HepG2 (cell line): Measurements from ENCODE around the gene GAN. TPM values are rescaled to one million over a fixed set of nuclear protein-coding genes. Genes with fewer than 3 reads are reported as not detected.

Experiments used
- ATAC-seq: fragments of 200-7000 bp; cut with Tn5 transposase; 3 replicates; pipeline ENCODE4 v1.9.1; 2020; ENCODE audit warnings: mild to moderate bottlenecking, moderate library complexity
- BruUV-seq: library from RNA; stranded (reverse); fragments of 400-500 nt; replicated peaks from 2 replicates; lab custom pipeline; 2021; lab: Mats Ljungman, UMichigan
- CTCF ChIA-PET: fragments of 300-600 bp; formaldehyde crosslinking; extraction: SDS; loops from one replicate; lab custom pipeline; 2021; ENCODE audit warnings: low total read pairs, inconsistent platforms, low intra/inter-chr PET ratio; lab: Yijun Ruan, JAX
- POLR2A ChIA-PET: fragments of 350-600 bp; sonication (Branson Sonifier 250); formaldehyde crosslinking; loops from one replicate; lab custom pipeline; 2020; ENCODE audit warnings: antibody characterized with exemption, inconsistent platforms; lab: Yijun Ruan, JAX
- DNase-seq: peaks from one replicate; pipeline ENCODE4 v3.0.0-alpha.2; 2015; ENCODE audit warnings: low spot score
- FAIRE-seq: peaks from 3 replicates; lab custom pipeline; 2011; peaks lifted over from hg19 to GRCh38; lab: Jason Lieb, UNC
- H2AFZ ChIP-seq: one replicate; pipeline ENCODE4 v1.6.1; 2011; ENCODE audit warnings: low read length, inconsistent platforms
- H3K27ac ChIP-seq: fragments of 300-600 bp; 3 replicates; pipeline ENCODE4 v1.8.0; 2011; ENCODE audit warnings: mixed run types, mild to moderate bottlenecking, mixed read lengths, low read length, inconsistent platforms; ENCODE audit not compliant: insufficient read depth; ENCODE audit errors: extremely low read length
- H3K27me3 ChIP-seq, 2 experiments: fragments of 200-600 bp in 1 of 2; 2 replicates in 1 of 2; 3 replicates in 1 of 2; pipeline versions ENCODE4 v1.6.0 to v1.8.0; 2011; ENCODE audit warnings: low read length in 2 of 2, mild to moderate bottlenecking in 2 of 2, moderate library complexity in 2 of 2, inconsistent platforms in 1 of 2; ENCODE audit not compliant: insufficient read depth in 2 of 2, control insufficient read depth in 1 of 2
- H3K36me3 ChIP-seq, 2 experiments: fragments of 200-600 bp in 1 of 2; replicated peaks in 1 of 2; 2 replicates in 1 of 2; 3 replicates in 1 of 2; pipeline versions ENCODE4 v1.5.1 to v1.8.0; 2011; ENCODE audit warnings: low read length in 2 of 2, inconsistent platforms in 1 of 2; ENCODE audit not compliant: insufficient read depth in 2 of 2, control insufficient read depth in 1 of 2
- H3K4me1 ChIP-seq: 2 replicates; pipeline ENCODE4 v1.5.1; 2012; ENCODE audit warnings: low read length, inconsistent platforms; ENCODE audit not compliant: insufficient read depth
- H3K4me2 ChIP-seq: 2 replicates; pipeline ENCODE4 v1.6.0; 2011; ENCODE audit warnings: low read depth, low read length, inconsistent platforms
- H3K4me3 ChIP-seq, 3 experiments: fragments of 200-600 bp in 1 of 3; sonication (generic), shearing (Covaris generic) in 1 of 3; replicated peaks in 1 of 3; 2 replicates each; pipeline ENCODE4 v1.5.1; 2011 to 2016; ENCODE audit warnings: low read length in 3 of 3, inconsistent platforms in 2 of 3, low read depth in 2 of 3, mild to moderate bottlenecking in 2 of 3, control low read depth in 1 of 3, mixed read lengths in 1 of 3; ENCODE audit not compliant: insufficient read depth in 1 of 3
- H3K79me2 ChIP-seq: one replicate; pipeline ENCODE4 v1.6.1; 2011; ENCODE audit warnings: low read length, inconsistent platforms; ENCODE audit not compliant: insufficient read depth
- H3K9ac ChIP-seq: 2 replicates; pipeline ENCODE4 v1.6.0; 2011; ENCODE audit warnings: mild to moderate bottlenecking, low read depth, low read length, inconsistent platforms; ENCODE audit not compliant: insufficient read depth
- H3K9me3 ChIP-seq: 2 replicates; pipeline ENCODE4 v1.5.1; 2012; ENCODE audit warnings: mild to moderate bottlenecking, low read length
- H4K20me1 ChIP-seq: 2 replicates; pipeline ENCODE4 v1.6.0; 2011; ENCODE audit warnings: inconsistent platforms, mild to moderate bottlenecking, low read length, moderate library complexity; ENCODE audit not compliant: insufficient read depth
- CENPX ChIP-seq: sonication (generic); formaldehyde crosslinking; IDR thresholded peaks from 2 replicates; pipeline ENCODE4 v1.9.0; 2021; ENCODE audit warnings: mild to moderate bottlenecking, missing genetic modification reagents, moderate library complexity
- FOSL1 ChIP-seq: sonication (generic); formaldehyde crosslinking; IDR thresholded peaks from 2 replicates; pipeline ENCODE4 v1.9.0; 2021; ENCODE audit warnings: missing genetic modification reagents, borderline replicate concordance
- GABPA ChIP-seq, 2 experiments: IDR thresholded peaks; 2 replicates each; pipeline ENCODE4 v1.6.1; 2011 to 2016; ENCODE audit warnings: low read depth in 2 of 2, low read length in 1 of 2, missing biosample characterization in 1 of 2, missing genetic modification characterization in 1 of 2
- GATAD1 ChIP-seq: IDR thresholded peaks from 2 replicates; pipeline ENCODE4 v1.6.1; 2016; ENCODE audit warnings: missing genetic modification reagents, missing compliant biosample characterization
- HMG20B ChIP-seq: conservative IDR thresholded peaks from 2 replicates; pipeline ENCODE4 v1.6.1; 2016; ENCODE audit warnings: missing genetic modification reagents, missing compliant biosample characterization
- HNRNPLL ChIP-seq: fragments of 200-400 bp; formaldehyde crosslinking; IDR thresholded peaks from 2 replicates; pipeline ENCODE4 v1.6.1; 2017; ENCODE audit warnings: mild to moderate bottlenecking, low read depth, low read length; ENCODE audit not compliant: poor library complexity, severe bottlenecking
- KDM5A ChIP-seq: fragments of 200-600 bp; sonication (generic); IDR thresholded peaks from 2 replicates; pipeline ENCODE4 v1.7.0; 2018; ENCODE audit warnings: antibody characterized with exemption, mild to moderate bottlenecking, low read length, borderline replicate concordance
- KMT2B ChIP-seq: IDR thresholded peaks from 2 replicates; pipeline ENCODE4 v1.6.1; 2016; ENCODE audit warnings: missing genetic modification reagents, missing compliant biosample characterization
- MZF1 ChIP-seq: sonication (generic); formaldehyde crosslinking; IDR thresholded peaks from 2 replicates; pipeline ENCODE4 v1.8.1; 2023; ENCODE audit warnings: mild to moderate bottlenecking, missing genetic modification reagents, borderline replicate concordance
- NBN ChIP-seq: fragments of 450-650 bp; conservative IDR thresholded peaks from 2 replicates; pipeline ENCODE4 v1.6.1; 2017
- PHF8 ChIP-seq: sonication (generic); formaldehyde crosslinking; IDR thresholded peaks from 2 replicates; pipeline ENCODE4 v1.5.0; 2020; ENCODE audit warnings: missing genetic modification reagents
- SKI ChIP-seq: fragments of 450-650 bp; IDR thresholded peaks from one replicate; pipeline ENCODE4 v1.6.1; 2018; ENCODE audit warnings: mild to moderate bottlenecking; ENCODE audit not compliant: partially characterized antibody
- STAT5B ChIP-seq: sonication (generic); formaldehyde crosslinking; IDR thresholded peaks from 2 replicates; pipeline ENCODE4 v1.4.0; 2020; ENCODE audit warnings: missing genetic modification reagents
- ZNF138 ChIP-seq: sonication (generic); formaldehyde crosslinking; IDR thresholded peaks from 2 replicates; pipeline ENCODE4 v1.5.0; 2020; ENCODE audit warnings: mild to moderate bottlenecking, low read depth, missing genetic modification reagents
- ZNF441 ChIP-seq: sonication (generic); formaldehyde crosslinking; IDR thresholded peaks from 2 replicates; pipeline ENCODE4 v1.7.0; 2021; ENCODE audit warnings: missing genetic modification reagents, borderline replicate concordance
- ZNF709 ChIP-seq: sonication (generic); formaldehyde crosslinking; IDR thresholded peaks from 2 replicates; pipeline ENCODE4 v1.5.0; 2020; ENCODE audit warnings: mild to moderate bottlenecking, missing genetic modification reagents
- ZNF790 ChIP-seq: sonication (generic); formaldehyde crosslinking; IDR thresholded peaks from 2 replicates; pipeline ENCODE4 v1.8.0; 2022; ENCODE audit warnings: missing genetic modification reagents, mild to moderate bottlenecking, borderline replicate concordance
- WGBS: methylation state at CpG from one replicate; pipeline ENCODE4 v1.1.6; 2017; ENCODE audit warnings: low lambda C conversion rate; 5-methylcytosine and 5-hydroxymethylcytosine counted together
- in situ Hi-C: cut with HindIII; loops from 2 replicates; pipeline ENCODE4 v1.10.0; 2017; ENCODE audit warnings: low pct_unique_long_range_greater_than_20kb; ENCODE audit not compliant: extremely low pct_ligation_motif_present
- intact Hi-C: fragments of 100-400 bp; cut with micrococcal nuclease; formaldehyde crosslinking; loops from one replicate; pipeline ENCODE4 v1.10.0; 2022; ENCODE audit not compliant: unreplicated experiment
- polyA plus RNA-seq, 8 experiments: library from polyadenylated mRNA; depleted of rRNA in 3 of 8; stranded (reverse) in 7 of 8; unstranded in 1 of 8; fragments of >200 nt; fragmentation: Illumina TruSeq in 4 of 8; extraction: Trizol in 4 of 8; gene quantifications; 2 replicates each; pipeline versions ENCODE4 v1.2.1 to v1.2.3, GENCODE V29; 2011 to 2016; ENCODE audit warnings: low read depth in 4 of 8, missing spikeins in 1 of 8, mixed read lengths in 1 of 8; ENCODE audit not compliant: insufficient read depth in 1 of 8
- total RNA-seq, 5 experiments: library from RNA; depleted of rRNA; stranded (reverse); fragments of >200 nt; fragmentation: Illumina TruSeq; extraction: Trizol; gene quantifications; 2 replicates each; pipeline ENCODE4 v1.2.3, GENCODE V29; 2016; ENCODE audit warnings: low read depth in 1 of 5
- TF ChIP-seq, protein P1 (sequence below): sonication (generic); formaldehyde crosslinking; IDR thresholded peaks from 2 replicates; pipeline ENCODE4; 2020; ENCODE audit warnings: missing genetic modification reagents, mild to moderate bottlenecking, borderline replicate concordance
- TF ChIP-seq, protein P2 (sequence below): sonication (generic); formaldehyde crosslinking; IDR thresholded peaks from 2 replicates; pipeline ENCODE4 v1.5.1; 2020; ENCODE audit warnings: missing genetic modification reagents, mild to moderate bottlenecking, borderline replicate concordance

The GAN gene
- total and polyA plus RNA-seq, 2 of the 13 experiments (the other 11 are each of a cell fraction or from before 2014, with no cell fraction given), result 4.3 to 11.0 TPM

DNA sequence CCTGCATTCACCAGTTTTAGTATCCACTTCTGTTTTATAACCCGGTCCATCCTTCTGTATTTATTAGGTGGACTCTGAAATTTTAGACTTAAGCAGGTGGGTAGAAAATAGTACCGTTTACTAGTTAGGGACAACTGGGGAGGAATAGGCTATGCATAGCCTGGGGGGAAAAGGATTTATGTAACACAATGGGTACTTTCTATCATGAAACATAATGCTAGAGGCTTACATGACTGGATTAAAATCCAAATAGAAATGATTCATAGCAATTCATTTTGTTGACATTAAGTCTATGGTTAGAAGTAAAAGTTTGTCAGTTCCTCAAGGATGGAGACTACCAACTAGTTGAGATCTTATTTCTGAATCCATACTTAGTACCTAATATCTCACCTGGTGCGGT is 18.6 kb downstream of the GAN start:
- Histone ChIP-seq H3K79me2 (peaks cover 11% of the 10 kb centered on the region), H3K9me3 (no peaks in the 10 kb centered on the region), H3K9ac (no peak overlapping the region), H3K27me3 (no peaks in the 10 kb centered on the region), H3K4me1 (no peaks in the 10 kb centered on the region), H2AFZ (no peak overlapping the region), H3K27ac (no peak overlapping the region), H4K20me1 (peaks cover 4% of the 10 kb centered on the region; the same call in 1 of the 2 replicates), H3K4me3 (no peak overlapping the region), H3K36me3 (no peaks in the 10 kb centered on the region; a peak in 1 of 5 replicates), H3K4me2 (no peak overlapping the region)
- TF ChIP-seq ZNF790 (CRISPR knock-in tag) (no peak), CENPX (CRISPR knock-in tag) (no peak), SKI (no peak), GABPA (IDR thresholded peaks at IDR 0.05; ENCODE audit: low read depth, low read length) (no peak), GABPA (CRISPR knock-in tag; IDR thresholded peaks at IDR 0.05; ENCODE audit: low read depth) (no peak), HNRNPLL (no peak), HMG20B (CRISPR knock-in tag) (no peak), STAT5B (CRISPR knock-in tag) (no peak), KDM5A (no peak), MZF1 (CRISPR knock-in tag) (no peak), PHF8 (CRISPR knock-in tag) (no peak), NBN (no peak), FOSL1 (no peak), GATAD1 (CRISPR knock-in tag) (no peak), ZNF138 (CRISPR knock-in tag) (no peak), ZNF441 (CRISPR knock-in tag) (no peak), ZNF709 (CRISPR knock-in tag) (no peak), KMT2B (no peak)
- TF ChIP-seq, protein P1, sequence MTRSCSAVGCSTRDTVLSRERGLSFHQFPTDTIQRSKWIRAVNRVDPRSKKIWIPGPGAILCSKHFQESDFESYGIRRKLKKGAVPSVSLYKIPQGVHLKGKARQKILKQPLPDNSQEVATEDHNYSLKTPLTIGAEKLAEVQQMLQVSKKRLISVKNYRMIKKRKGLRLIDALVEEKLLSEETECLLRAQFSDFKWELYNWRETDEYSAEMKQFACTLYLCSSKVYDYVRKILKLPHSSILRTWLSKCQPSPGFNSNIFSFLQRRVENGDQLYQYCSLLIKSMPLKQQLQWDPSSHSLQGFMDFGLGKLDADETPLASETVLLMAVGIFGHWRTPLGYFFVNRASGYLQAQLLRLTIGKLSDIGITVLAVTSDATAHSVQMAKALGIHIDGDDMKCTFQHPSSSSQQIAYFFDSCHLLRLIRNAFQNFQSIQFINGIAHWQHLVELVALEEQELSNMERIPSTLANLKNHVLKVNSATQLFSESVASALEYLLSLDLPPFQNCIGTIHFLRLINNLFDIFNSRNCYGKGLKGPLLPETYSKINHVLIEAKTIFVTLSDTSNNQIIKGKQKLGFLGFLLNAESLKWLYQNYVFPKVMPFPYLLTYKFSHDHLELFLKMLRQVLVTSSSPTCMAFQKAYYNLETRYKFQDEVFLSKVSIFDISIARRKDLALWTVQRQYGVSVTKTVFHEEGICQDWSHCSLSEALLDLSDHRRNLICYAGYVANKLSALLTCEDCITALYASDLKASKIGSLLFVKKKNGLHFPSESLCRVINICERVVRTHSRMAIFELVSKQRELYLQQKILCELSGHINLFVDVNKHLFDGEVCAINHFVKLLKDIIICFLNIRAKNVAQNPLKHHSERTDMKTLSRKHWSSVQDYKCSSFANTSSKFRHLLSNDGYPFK (CRISPR knock-in tag), result no peak
- TF ChIP-seq, protein P2, sequence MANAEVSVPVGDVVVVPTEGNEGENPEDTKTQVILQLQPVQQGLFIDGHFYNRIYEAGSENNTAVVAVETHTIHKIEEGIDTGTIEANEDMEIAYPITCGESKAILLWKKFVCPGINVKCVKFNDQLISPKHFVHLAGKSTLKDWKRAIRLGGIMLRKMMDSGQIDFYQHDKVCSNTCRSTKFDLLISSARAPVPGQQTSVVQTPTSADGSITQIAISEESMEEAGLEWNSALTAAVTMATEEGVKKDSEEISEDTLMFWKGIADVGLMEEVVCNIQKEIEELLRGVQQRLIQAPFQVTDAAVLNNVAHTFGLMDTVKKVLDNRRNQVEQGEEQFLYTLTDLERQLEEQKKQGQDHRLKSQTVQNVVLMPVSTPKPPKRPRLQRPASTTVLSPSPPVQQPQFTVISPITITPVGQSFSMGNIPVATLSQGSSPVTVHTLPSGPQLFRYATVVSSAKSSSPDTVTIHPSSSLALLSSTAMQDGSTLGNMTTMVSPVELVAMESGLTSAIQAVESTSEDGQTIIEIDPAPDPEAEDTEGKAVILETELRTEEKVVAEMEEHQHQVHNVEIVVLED (CRISPR knock-in tag), result no peak
- no TSS peak for BruUV-seq
- in situ Hi-C loops (no loop called here), intact Hi-C loops (no loop called here)
- over 99% methylated on average over 3 of the region's 3 CpGs for WGBS
- FAIRE-seq (no peak), ATAC-seq (no peak), DNase-seq (no peak)
- POLR2A ChIA-PET, result no interaction called here
- CTCF ChIA-PET, result no interaction called here
